Gastrocnemius medialis (tissue), 4 donors: ENCODE results near the gene LONRF2. TPM values are rescaled to one million over a fixed set of nuclear protein-coding genes. Genes with fewer than 3 reads are reported as not detected.
A peak's percentile ranks its signal among the peaks of the same experiment; 100 is the strongest.

ENCODE experiments used
- ATAC-seq, 2 donors: fragments of 150-250 bp; one replicate each; pipeline ENCODE4 v1.9.1; 2016
- DNase-seq, 2 donors: peaks; one replicate each; pipeline ENCODE4 v3.0.0-alpha.2; 2019
- H3K27ac ChIP-seq, 4 donors: fragments of 200-600 bp; sonication (generic); 1 replicate in 1 of 4; 2 replicates in 3 of 4; pipeline ENCODE4 v1.5.1; 2016 to 2018; ENCODE audit warnings: mild to moderate bottlenecking in 2 of 4, moderate library complexity in 1 of 4
- H3K27me3 ChIP-seq, 3 donors: fragments of 200-600 bp; sonication (generic) in 2 of 3; 1 replicate in 1 of 3; 2 replicates in 2 of 3; pipeline versions ENCODE4 v1.5.1 to v1.6.0; 2016 to 2019; ENCODE audit warnings: mild to moderate bottlenecking in 1 of 3, moderate library complexity in 1 of 3
- H3K36me3 ChIP-seq, 2 donors: fragments of 200-600 bp; sonication (generic) in 1 of 2; one replicate each; pipeline ENCODE4 v1.5.1; 2017 to 2018
- H3K4me1 ChIP-seq, 2 donors: fragments of 200-600 bp; sonication (generic) in 1 of 2; one replicate each; pipeline ENCODE4 v1.5.1; 2016 to 2017; ENCODE audit warnings: mild to moderate bottlenecking in 2 of 2
- H3K4me3 ChIP-seq, 4 donors: fragments of 200-600 bp; sonication (generic) in 3 of 4; 1 replicate in 1 of 4; 2 replicates in 3 of 4; pipeline ENCODE4 v1.5.1; 2016 to 2019; ENCODE audit warnings: mild to moderate bottlenecking in 2 of 4
- H3K9me3 ChIP-seq, 3 donors: fragments of 200-600 bp; sonication (generic) in 2 of 3; 1 replicate in 1 of 3; 2 replicates in 2 of 3; pipeline ENCODE4 v1.5.1; 2016 to 2019
- CTCF ChIP-seq, 5 experiments: fragments of 450-650 bp in 3 of 5; fragments of 200-600 bp in 2 of 5; sonication (generic) in 2 of 5; IDR thresholded peaks in 4 of 5; conservative IDR thresholded peaks in 1 of 5; 1 replicate in 4 of 5; 2 replicates in 1 of 5; pipeline ENCODE4 v1.5.1; 2016 to 2019; ENCODE audit warnings: antibody characterized with exemption in 5 of 5, mild to moderate bottlenecking in 3 of 5, moderate library complexity in 3 of 5
- POLR2A ChIP-seq, 2 donors: fragments of 450-650 bp; IDR thresholded peaks; one replicate each; pipeline ENCODE4 v1.6.1; 2017; ENCODE audit warnings: antibody characterized with exemption in 2 of 2, mild to moderate bottlenecking in 2 of 2, moderate library complexity in 2 of 2
- in situ Hi-C, 4 donors: fragments of 200-750 bp; cut with MboI; loops; one replicate each; pipeline versions ENCODE4 v1.15.0 to v1.8.0; 2017; ENCODE audit warnings: low sequenced_read_pairs in 4 of 4
- intact Hi-C: fragments of 100-400 bp; cut with DNase I; formaldehyde crosslinking; loops from one replicate; pipeline ENCODE4 v1.15.1; 2023; ENCODE audit warnings: low total_unique reads
- total RNA-seq, 4 donors: library from RNA; depleted of rRNA; stranded (reverse); fragments of >200 nt; gene quantifications; one replicate each; pipeline versions ENCODE4 v1.1.0 to v1.2.3, GENCODE V29; 2016

LONRF2 gene
- total RNA-seq, 4 donors from 2014 or later, result 5.0 to 8.8 (median 7.6) TPM

DNA sequence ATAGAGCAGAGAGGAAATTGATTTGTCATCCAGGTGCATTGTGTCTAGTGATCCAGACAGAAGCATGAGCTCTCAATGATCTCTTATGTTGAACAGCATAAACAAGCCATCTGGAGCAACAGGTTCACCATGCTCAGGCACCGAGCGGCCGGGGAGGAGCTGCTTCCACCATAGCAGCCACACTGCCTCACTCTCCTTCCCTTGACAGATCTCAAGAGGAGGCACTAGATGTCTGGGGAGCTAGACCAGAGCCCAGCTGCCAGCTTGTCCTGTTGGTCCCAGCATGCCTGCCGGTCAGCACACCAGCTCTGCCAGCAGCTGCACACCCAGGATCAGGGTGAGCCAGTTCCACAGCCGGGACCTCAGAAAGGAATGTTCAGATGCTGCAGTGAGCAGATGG lies 17.5 kb upstream of the LONRF2 start:
- in situ Hi-C loops, result no loop called here
- intact Hi-C loops, result no loop called here
- ATAC-seq, result no peak

DNA sequence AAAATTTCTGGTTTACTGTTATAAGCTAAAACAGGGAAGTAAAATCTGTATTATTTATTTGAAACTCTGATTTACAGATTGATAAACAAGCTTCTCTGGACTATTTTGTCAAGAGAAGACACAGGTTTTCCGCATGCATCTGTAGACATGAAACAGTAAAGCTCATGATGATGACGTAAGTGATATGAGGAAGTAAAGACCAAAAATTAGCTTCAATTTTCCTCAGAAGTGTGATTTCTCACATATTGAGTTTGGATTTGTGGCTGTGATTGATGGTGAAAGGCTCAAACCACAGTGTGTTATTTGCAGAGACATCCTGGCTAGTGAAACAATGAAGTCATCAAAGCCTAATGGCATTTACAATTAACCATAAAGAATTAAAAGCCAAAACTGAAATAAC lies 12.6 kb upstream of the LONRF2 start:
- Histone ChIP-seq H3K27ac (no peak overlapping the region), H3K9me3 (no peaks in the 10 kb centered on the region), H3K4me1 (no peaks in the 10 kb centered on the region), H3K27me3 (peaks cover 0 to 2% (median 0%) of the 10 kb centered on the region in 3 donors), H3K36me3 (no peaks in the 10 kb centered on the region), H3K4me3 (no peak overlapping the region)
- ATAC-seq, result no peak
- TF ChIP-seq CTCF (IDR thresholded peaks at IDR 0.05 in 4 of 5, conservative IDR thresholded peaks at IDR 0.05 in 1 of 5) (no peak), POLR2A (IDR thresholded peaks at IDR 0.05) (no peak)
- intact Hi-C loops, result no loop called here
- DNase-seq, result no peak
- in situ Hi-C loops, result no loop called here

More for the DNA sequence above, 17.5 kb upstream of the LONRF2 start:
- Histone ChIP-seq H3K27me3 (peaks cover 0 to 10% (median 0%) of the 10 kb centered on the region in 3 donors), H3K9me3 (no peaks in the 10 kb centered on the region), H3K4me1 (no peaks in the 10 kb centered on the region), H3K27ac (no peak overlapping the region), H3K4me3 (no peak overlapping the region), H3K36me3 (no peaks in the 10 kb centered on the region)
- no peak for TF ChIP-seq POLR2A (IDR thresholded peaks at IDR 0.05)
- TF ChIP-seq CTCF (IDR thresholded peaks at IDR 0.05 in 4 of 5, conservative IDR thresholded peaks at IDR 0.05 in 1 of 5), result no peak
- DNase-seq, result no peak

DNA sequence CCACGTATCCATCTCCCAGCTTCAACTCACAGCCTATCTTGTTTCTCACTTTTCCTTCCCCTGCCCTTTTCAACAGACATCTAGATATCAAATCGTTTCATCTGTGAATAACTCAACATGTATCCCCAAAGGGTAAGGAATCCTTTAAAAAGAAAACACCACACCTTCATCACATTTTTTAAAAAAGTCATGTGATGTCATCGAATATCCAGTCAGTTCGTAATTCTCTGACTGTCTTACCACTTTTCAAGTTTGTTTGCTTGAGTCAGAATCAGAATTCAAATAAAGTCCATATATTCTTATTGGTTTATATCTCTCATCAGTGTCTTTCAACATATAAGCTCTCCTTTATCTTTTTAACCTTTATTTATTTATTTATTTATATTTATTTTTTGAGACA lies 5.4 kb upstream of the LONRF2 start:
- Histone ChIP-seq H3K9me3 (no peaks in the 10 kb centered on the region), H3K36me3 (no peaks in the 10 kb centered on the region), H3K4me1 (no peaks in the 10 kb centered on the region), H3K4me3 (no peak overlapping the region), H3K27me3 (no peaks in the 10 kb centered on the region), H3K27ac (no peak overlapping the region)
- intact Hi-C loops, result no loop called here
- no peak for ATAC-seq
- DNase-seq, result no peak
- in situ Hi-C loops, result no loop called here
- TF ChIP-seq POLR2A (IDR thresholded peaks at IDR 0.05) (no peak), CTCF (IDR thresholded peaks at IDR 0.05 in 4 of 5, conservative IDR thresholded peaks at IDR 0.05 in 1 of 5) (no peak)

DNA sequence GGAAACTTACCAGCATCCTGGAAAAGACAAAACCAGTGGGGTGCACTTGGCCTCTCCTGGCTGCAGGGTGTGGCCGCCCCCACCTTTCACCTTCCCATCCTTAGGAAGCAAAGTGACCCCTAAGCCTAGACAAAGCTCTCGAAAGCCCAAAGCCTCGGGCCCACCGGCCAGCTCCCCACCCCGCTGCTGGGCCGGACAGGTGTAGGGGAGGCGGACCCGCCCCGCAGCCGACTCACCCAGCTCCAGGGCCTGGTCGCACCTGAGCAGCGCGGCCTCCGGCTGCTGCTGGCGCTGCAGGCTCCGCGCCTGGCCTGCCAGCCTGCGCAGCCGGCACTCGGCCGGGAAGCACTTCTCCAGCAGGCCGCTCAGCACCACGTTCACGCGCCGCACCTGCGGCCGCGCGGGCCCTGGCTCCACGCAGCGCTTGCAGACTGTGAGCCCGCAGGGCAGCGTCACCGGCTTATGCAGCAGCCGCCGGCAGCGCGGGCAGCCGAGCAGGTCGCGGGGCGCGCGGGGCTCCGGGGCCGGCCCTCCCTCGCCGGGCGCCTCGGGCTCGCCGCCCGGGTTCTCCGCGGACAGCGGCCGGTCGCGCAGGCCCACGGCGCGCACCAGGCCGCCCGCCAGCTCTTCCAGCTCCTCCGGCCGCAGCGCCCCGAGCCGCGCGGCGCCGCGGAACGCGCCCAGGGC lies 979 bp downstream of the LONRF2 start:
- Histone ChIP-seq H3K36me3 (no peaks in the 10 kb centered on the region), H3K27me3 (no peaks in the 10 kb centered on the region), H3K4me1 (peaks cover 6 to 7% of the 10 kb centered on the region in 2 donors), H3K27ac (peak overlapping the region; percentile 49 to 71 (median 64)), H3K4me3 (peak overlapping the region; percentile 49 to 62 (median 55)), H3K9me3 (no peaks in the 10 kb centered on the region)
- in situ Hi-C loops, result no loop called here
- TF ChIP-seq CTCF (IDR thresholded peaks at IDR 0.05 in 4 of 5, conservative IDR thresholded peaks at IDR 0.05 in 1 of 5) (peak in 2 of 5 experiments; percentile 36 to 37), POLR2A (IDR thresholded peaks at IDR 0.05) (no peak)
- DNase-seq (peak in 1 of 2 donors; percentile 19), ATAC-seq (peak; percentile 67 to 70)
- intact Hi-C loops, result loop anchor here (1.0 kb wide), 1 partner anchor 60 kb away; no protein-coding TSS in a partner anchor
